Stomach smooth muscle (tissue), 2 donors: ENCODE results near the gene MRTFA.

ENCODE experiments used
- H3K27ac ChIP-seq: one replicate; pipeline ENCODE4 v1.7.0; 2013; ENCODE audit warnings: mild to moderate bottlenecking, low read length, inconsistent platforms
- H3K27me3 ChIP-seq, 2 donors: one replicate each; pipeline ENCODE4 v1.7.0; 2013; ENCODE audit warnings: low read length in 2 of 2; ENCODE audit not compliant: insufficient read depth in 2 of 2, control insufficient read depth in 1 of 2
- H3K36me3 ChIP-seq, 2 donors: one replicate each; pipeline ENCODE4 v1.7.0; 2013; ENCODE audit warnings: low read length in 2 of 2; ENCODE audit not compliant: control insufficient read depth in 2 of 2, insufficient read depth in 2 of 2
- H3K4me1 ChIP-seq: one replicate; pipeline ENCODE4 v1.7.0; 2013; ENCODE audit warnings: low read length; ENCODE audit not compliant: control insufficient read depth, insufficient read depth
- H3K4me3 ChIP-seq, 2 donors: one replicate each; pipeline ENCODE4 v1.7.0; 2013; ENCODE audit warnings: low read length in 2 of 2
- H3K9ac ChIP-seq, 2 donors: one replicate each; pipeline ENCODE4 v1.7.0; 2013; ENCODE audit warnings: low read length in 2 of 2, mild to moderate bottlenecking in 1 of 2
- H3K9me3 ChIP-seq, 2 donors: one replicate each; pipeline ENCODE4 v1.7.0; 2013; ENCODE audit warnings: low read length in 2 of 2; ENCODE audit not compliant: control insufficient read depth in 2 of 2
- donor health status: healthy.
- donor health status: Pancreatic carcinoma.

MRTFA gene

GRCh38 chr22:40409613-40410113 is 226.9 kb downstream of the MRTFA start:
- H3K9me3 ChIP-seq: no peaks in the 10 kb centered on the region
- H3K4me3 ChIP-seq: no peak overlapping the region
- H3K4me1 ChIP-seq: no peaks in the 10 kb centered on the region
- no peak overlapping the region for H3K27ac ChIP-seq
- peaks cover 50 to 59% of the 10 kb centered on the region in 2 donors for H3K36me3 ChIP-seq
- H3K27me3 ChIP-seq: no peaks in the 10 kb centered on the region
- H3K9ac ChIP-seq: no peak overlapping the region

GRCh38 chr22:40408718-40409612 is 227.6 kb downstream of the MRTFA start:
- no peak overlapping the region for H3K4me3 ChIP-seq
- H3K9ac ChIP-seq: no peak overlapping the region
- peaks cover 53 to 66% of the 10 kb centered on the region in 2 donors for H3K36me3 ChIP-seq
- no peaks in the 10 kb centered on the region for H3K27me3 ChIP-seq
- H3K4me1 ChIP-seq: no peaks in the 10 kb centered on the region
- no peak overlapping the region for H3K27ac ChIP-seq
- no peaks in the 10 kb centered on the region for H3K9me3 ChIP-seq

- Histone ChIP-seq H3K27ac (no peak overlapping the region), H3K4me3 (no peak overlapping the region), H3K4me1 (no peaks in the 10 kb centered on the region), H3K36me3 (peaks cover 53 to 73% of the 10 kb centered on the region in 2 donors), H3K9ac (no peak overlapping the region), H3K9me3 (no peaks in the 10 kb centered on the region), H3K27me3 (no peaks in the 10 kb centered on the region)
Observed at GRCh38 chr22:40407831-40408717, 228.4 kb downstream of the MRTFA start.

GRCh38 chr22:40407021-40407761 is 229.3 kb downstream of the MRTFA start:
- Histone ChIP-seq H3K27ac (no peak overlapping the region), H3K36me3 (peaks cover 57 to 72% of the 10 kb centered on the region in 2 donors), H3K9me3 (no peaks in the 10 kb centered on the region), H3K27me3 (no peaks in the 10 kb centered on the region), H3K9ac (no peak overlapping the region), H3K4me1 (no peaks in the 10 kb centered on the region), H3K4me3 (no peak overlapping the region)

- H3K4me1 ChIP-seq: no peaks in the 10 kb centered on the region
- H3K9ac ChIP-seq: no peak overlapping the region
- H3K9me3 ChIP-seq: no peaks in the 10 kb centered on the region
- no peak overlapping the region for H3K27ac ChIP-seq
- no peaks in the 10 kb centered on the region for H3K27me3 ChIP-seq
- H3K4me3 ChIP-seq: no peak overlapping the region
- peaks cover 61 to 76% of the 10 kb centered on the region in 2 donors for H3K36me3 ChIP-seq
Observed at GRCh38 chr22:40406063-40406890, 230.2 kb downstream of the MRTFA start.

- Histone ChIP-seq H3K27ac (no peak overlapping the region), H3K4me1 (no peaks in the 10 kb centered on the region), H3K9me3 (no peaks in the 10 kb centered on the region), H3K9ac (no peak overlapping the region), H3K36me3 (peaks cover 58 to 69% of the 10 kb centered on the region in 2 donors), H3K4me3 (no peak overlapping the region), H3K27me3 (no peaks in the 10 kb centered on the region)
Observed at GRCh38 chr22:40405178-40406062, 231.1 kb downstream of the MRTFA start.

GRCh38 chr22:40404251-40405177 is 232.0 kb downstream of the MRTFA start:
- peaks cover 52 to 62% of the 10 kb centered on the region in 2 donors for H3K36me3 ChIP-seq
- H3K27me3 ChIP-seq: no peaks in the 10 kb centered on the region
- H3K4me3 ChIP-seq: no peak overlapping the region
- H3K4me1 ChIP-seq: no peaks in the 10 kb centered on the region
- no peak overlapping the region for H3K27ac ChIP-seq
- H3K9ac ChIP-seq: no peak overlapping the region
- H3K9me3 ChIP-seq: no peaks in the 10 kb centered on the region

GRCh38 chr22:40403651-40404050 is 232.9 kb downstream of the MRTFA start:
- no peak overlapping the region for H3K9ac ChIP-seq
- H3K27ac ChIP-seq: no peak overlapping the region
- no peak overlapping the region for H3K4me3 ChIP-seq
- no peaks in the 10 kb centered on the region for H3K9me3 ChIP-seq
- no peaks in the 10 kb centered on the region for H3K4me1 ChIP-seq
- H3K36me3 ChIP-seq: peaks cover 46 to 56% of the 10 kb centered on the region in 2 donors
- no peaks in the 10 kb centered on the region for H3K27me3 ChIP-seq
